Measurements from ENCODE around the gene SF3A1. TPM values are rescaled to one million over a fixed set of nuclear protein-coding genes. Genes with fewer than 3 reads are reported as not detected.

The SF3A1 gene
- total RNA-seq, 2 experiments from 2014 or later: 335 to 388 TPM

GRCh38 chr22:30385942-30386341 is 29.2 kb upstream of the SF3A1 start:
- DNase-seq: no peak
- intact Hi-C loops (cut with DNase I, micrococcal nuclease): loop anchor here (2.0 kb wide), 2 partner anchors 29 to 57 kb away; partner anchors contain the start of genes CCDC157 (in 1 of the 2) and SF3A1 (in 1 of the 2)
- POLR2A ChIA-PET: interaction anchor here (0.5 to 3.0 kb wide), 6 partner anchors 29 to 98 kb away, joined by 3 to 83 read pairs (median 4); partner anchors contain the start of genes CASTOR1, CCDC157 and SF3A1

DNA sequence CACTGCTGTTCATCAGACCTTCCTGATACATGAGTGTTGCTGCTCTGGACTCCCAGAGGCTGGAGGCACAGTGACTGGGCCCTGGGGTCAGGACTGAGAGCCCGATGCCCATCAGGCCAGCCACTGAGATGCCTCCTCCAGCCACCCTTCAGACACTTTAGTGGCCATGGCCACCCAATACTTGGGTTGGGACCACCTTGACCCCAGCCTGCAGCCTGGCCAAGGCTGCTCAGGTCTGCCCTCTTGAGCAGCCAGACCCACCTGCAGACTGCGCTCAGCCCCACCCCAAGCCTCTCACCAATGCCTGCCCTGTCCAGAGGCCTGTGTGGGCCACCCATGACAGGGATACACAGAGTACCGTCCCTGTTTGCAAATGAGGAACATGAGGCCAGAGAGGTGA is 26.4 kb upstream of the SF3A1 start:
- TF ChIP-seq CTCF (IDR thresholded peaks at IDR 0.05): no peak
- Histone ChIP-seq H3K27ac (ENCODE audit: low read depth in 1 of 2, low read length in 2 of 2) (no peak overlapping the region), H3K4me3 (ENCODE audit: low read length) (no peak overlapping the region), H3K27me3 (ENCODE audit: control insufficient read depth in 1 of 2, insufficient read depth in 2 of 2, low read length in 2 of 2) (no peaks in the 10 kb centered on the region), H3K36me3 (ENCODE audit: insufficient read depth, low read length) (no peaks in the 10 kb centered on the region), H3K4me1 (ENCODE audit: insufficient read depth, low read length) (peaks cover 10% of the 10 kb centered on the region), H3K9me3 (ENCODE audit: control insufficient read depth in 1 of 2, insufficient read depth in 1 of 2, low read length in 2 of 2) (no peaks in the 10 kb centered on the region)
- ATAC-seq (ENCODE audit: poor library complexity) (no peak), DNase-seq (no peak)
- Mint-ChIP-seq H3K9me3 (no peaks in the 10 kb centered on the region), H3K27me3 (no peaks in the 10 kb centered on the region), H3K36me3 (ENCODE audit: low read depth) (no peaks in the 10 kb centered on the region), H3K4me3 (no peak overlapping the region), H3K27ac (no peak overlapping the region), H3K4me1 (ENCODE audit: low read depth) (peaks cover 15% of the 10 kb centered on the region)
- POLR2A ChIA-PET: no interaction called here
- CTCF ChIA-PET: interaction anchor here (1.0 kb wide), 1 partner anchor 120 kb away, joined by 4 read pairs; no protein-coding TSS in a partner anchor
- intact Hi-C loops (cut with DNase I, micrococcal nuclease): no loop called here

More at GRCh38 chr22:30385942-30386341, 29.2 kb upstream of the SF3A1 start:
- H3K27ac Mint-ChIP-seq: no peak overlapping the region
- TF ChIP-seq CTCF (IDR thresholded peaks at IDR 0.05): no peak
- no peak overlapping the region for H3K4me3 ChIP-seq (ENCODE audit: low read length)
- H3K4me3 Mint-ChIP-seq: peak overlapping the region; percentile 83
- H3K9me3 Mint-ChIP-seq: no peaks in the 10 kb centered on the region
- H3K4me1 ChIP-seq (ENCODE audit: insufficient read depth, low read length): peaks cover 11% of the 10 kb centered on the region
- no peaks in the 10 kb centered on the region for H3K9me3 ChIP-seq (ENCODE audit: control insufficient read depth in 1 of 2, insufficient read depth in 1 of 2, low read length in 2 of 2)
- no peaks in the 10 kb centered on the region for H3K36me3 ChIP-seq (ENCODE audit: insufficient read depth, low read length)
- ATAC-seq (ENCODE audit: poor library complexity): no peak
- H3K27me3 Mint-ChIP-seq: no peaks in the 10 kb centered on the region
- no peaks in the 10 kb centered on the region for H3K36me3 Mint-ChIP-seq (ENCODE audit: low read depth)
- H3K4me1 Mint-ChIP-seq (ENCODE audit: low read depth): peaks cover 16% of the 10 kb centered on the region
- H3K27ac ChIP-seq (ENCODE audit: low read depth in 1 of 2, low read length in 2 of 2): no peak overlapping the region
- no peaks in the 10 kb centered on the region for H3K27me3 ChIP-seq (ENCODE audit: control insufficient read depth in 1 of 2, insufficient read depth in 2 of 2, low read length in 2 of 2)
- CTCF ChIA-PET: interaction anchor here (1.1 to 4.1 kb wide), 2 partner anchors 41 to 97 kb away, joined by 3 to 99 read pairs; partner anchors contain the start of gene CASTOR1

- Histone ChIP-seq H3K27ac (ENCODE audit: low read depth in 1 of 2, low read length in 2 of 2) (no peak overlapping the region), H3K9me3 (ENCODE audit: control insufficient read depth in 1 of 2, insufficient read depth in 1 of 2, low read length in 2 of 2) (no peaks in the 10 kb centered on the region), H3K36me3 (ENCODE audit: insufficient read depth, low read length) (no peaks in the 10 kb centered on the region), H3K4me1 (ENCODE audit: insufficient read depth, low read length) (peaks cover 7% of the 10 kb centered on the region), H3K4me3 (ENCODE audit: low read length) (no peak overlapping the region), H3K27me3 (ENCODE audit: control insufficient read depth in 1 of 2, insufficient read depth in 2 of 2, low read length in 2 of 2) (no peaks in the 10 kb centered on the region)
- no peak overlapping the region for H3K4me3 Mint-ChIP-seq
- H3K27me3 Mint-ChIP-seq: no peaks in the 10 kb centered on the region
- no peaks in the 10 kb centered on the region for H3K36me3 Mint-ChIP-seq (ENCODE audit: low read depth)
- no peaks in the 10 kb centered on the region for H3K9me3 Mint-ChIP-seq
- CTCF ChIA-PET: interaction anchor here (1.0 kb wide), 1 partner anchor 119 kb away, joined by 4 read pairs; no protein-coding TSS in a partner anchor
- DNase-seq (no peak), ATAC-seq (ENCODE audit: poor library complexity) (no peak)
- POLR2A ChIA-PET: no interaction called here
- H3K27ac Mint-ChIP-seq: no peak overlapping the region
- TF ChIP-seq CTCF (IDR thresholded peaks at IDR 0.05): no peak
- intact Hi-C loops (cut with DNase I, micrococcal nuclease): no loop called here
- H3K4me1 Mint-ChIP-seq (ENCODE audit: low read depth): peaks cover 12% of the 10 kb centered on the region
These were observed 25.6 kb upstream of the SF3A1 start for GRCh38 chr22:30382340-30382739.
